ENCODE measurements around the gene GPC5. TPM values are rescaled to one million over a fixed set of nuclear protein-coding genes. Genes with fewer than 3 reads are reported as not detected.

The GPC5 gene
- total RNA-seq, 1 donor from 2014 or later: 0.17 TPM

DNA sequence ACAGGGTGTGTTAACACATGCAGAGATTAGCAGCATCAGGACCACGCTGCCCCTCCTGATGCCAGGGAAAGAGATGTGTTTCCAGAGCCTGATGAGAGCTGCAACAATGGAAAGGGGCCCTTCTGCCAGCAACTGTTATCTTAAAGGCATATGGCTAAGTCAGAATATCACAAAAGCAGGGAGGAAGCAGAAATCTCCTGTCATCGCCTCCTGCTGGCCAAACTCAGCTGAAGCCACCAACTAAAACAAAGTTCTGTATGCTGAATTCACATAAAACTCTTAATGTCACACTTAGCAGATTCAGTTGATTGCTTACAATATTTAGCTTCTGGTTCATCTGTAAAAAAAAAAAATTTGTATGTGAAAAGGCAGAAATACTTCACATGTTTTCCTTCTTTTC is 178.2 kb downstream of the GPC5 start:
- Histone ChIP-seq H3K27me3 (ENCODE audit: control insufficient read depth, insufficient read depth, low read length) (no peaks in the 10 kb centered on the region), H3K36me3 (ENCODE audit: control insufficient read depth, insufficient read depth, low read length) (no peaks in the 10 kb centered on the region), H3K4me3 (ENCODE audit: low read depth, low read length) (no peak overlapping the region)
- DNase-seq (ENCODE audit: low read depth): no peak
- TF ChIP-seq, protein P1, sequence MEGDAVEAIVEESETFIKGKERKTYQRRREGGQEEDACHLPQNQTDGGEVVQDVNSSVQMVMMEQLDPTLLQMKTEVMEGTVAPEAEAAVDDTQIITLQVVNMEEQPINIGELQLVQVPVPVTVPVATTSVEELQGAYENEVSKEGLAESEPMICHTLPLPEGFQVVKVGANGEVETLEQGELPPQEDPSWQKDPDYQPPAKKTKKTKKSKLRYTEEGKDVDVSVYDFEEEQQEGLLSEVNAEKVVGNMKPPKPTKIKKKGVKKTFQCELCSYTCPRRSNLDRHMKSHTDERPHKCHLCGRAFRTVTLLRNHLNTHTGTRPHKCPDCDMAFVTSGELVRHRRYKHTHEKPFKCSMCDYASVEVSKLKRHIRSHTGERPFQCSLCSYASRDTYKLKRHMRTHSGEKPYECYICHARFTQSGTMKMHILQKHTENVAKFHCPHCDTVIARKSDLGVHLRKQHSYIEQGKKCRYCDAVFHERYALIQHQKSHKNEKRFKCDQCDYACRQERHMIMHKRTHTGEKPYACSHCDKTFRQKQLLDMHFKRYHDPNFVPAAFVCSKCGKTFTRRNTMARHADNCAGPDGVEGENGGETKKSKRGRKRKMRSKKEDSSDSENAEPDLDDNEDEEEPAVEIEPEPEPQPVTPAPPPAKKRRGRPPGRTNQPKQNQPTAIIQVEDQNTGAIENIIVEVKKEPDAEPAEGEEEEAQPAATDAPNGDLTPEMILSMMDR (IDR thresholded peaks at IDR 0.05; ENCODE audit: insufficient read depth, low read length, poor library complexity, severe bottlenecking): peak; percentile 28

DNA sequence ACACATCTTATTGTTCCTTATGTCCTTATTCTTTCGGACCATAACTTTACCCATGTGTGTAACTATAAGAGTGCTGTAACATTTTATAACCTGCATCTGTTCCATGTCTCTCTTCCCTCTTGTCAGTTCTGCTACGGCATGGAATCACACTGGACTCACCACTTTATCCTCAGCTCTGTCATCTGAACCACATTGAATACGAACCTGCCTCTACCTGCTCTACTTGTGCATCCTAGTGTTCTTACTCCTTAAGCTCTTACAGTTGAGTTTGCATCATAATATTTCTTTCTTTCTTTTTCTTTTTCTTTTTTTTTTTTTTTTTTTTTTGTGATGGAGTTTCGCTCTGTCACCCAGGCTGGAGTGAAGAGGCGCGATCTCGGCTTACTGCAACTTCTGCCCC is 180.9 kb downstream of the GPC5 start:
- DNase-seq (ENCODE audit: low read depth): no peak
- TF ChIP-seq, protein P1 (IDR thresholded peaks at IDR 0.05; ENCODE audit: insufficient read depth, low read length, poor library complexity, severe bottlenecking): no peak
- H3K27me3 ChIP-seq (ENCODE audit: control insufficient read depth, insufficient read depth, low read length): no peaks in the 10 kb centered on the region
- no peaks in the 10 kb centered on the region for H3K36me3 ChIP-seq (ENCODE audit: control insufficient read depth, insufficient read depth, low read length)
- no peak overlapping the region for H3K4me3 ChIP-seq (ENCODE audit: low read depth, low read length)

GRCh38 chr13:91580749-91581148 is 182.3 kb downstream of the GPC5 start:
- TF ChIP-seq, protein P1 (IDR thresholded peaks at IDR 0.05; ENCODE audit: insufficient read depth, low read length, poor library complexity, severe bottlenecking): no peak
- H3K27me3 ChIP-seq (ENCODE audit: control insufficient read depth, insufficient read depth, low read length): no peaks in the 10 kb centered on the region
- no peaks in the 10 kb centered on the region for H3K36me3 ChIP-seq (ENCODE audit: control insufficient read depth, insufficient read depth, low read length)
- H3K4me3 ChIP-seq (ENCODE audit: low read depth, low read length): no peak overlapping the region
- no peak for DNase-seq (ENCODE audit: low read depth)

DNA sequence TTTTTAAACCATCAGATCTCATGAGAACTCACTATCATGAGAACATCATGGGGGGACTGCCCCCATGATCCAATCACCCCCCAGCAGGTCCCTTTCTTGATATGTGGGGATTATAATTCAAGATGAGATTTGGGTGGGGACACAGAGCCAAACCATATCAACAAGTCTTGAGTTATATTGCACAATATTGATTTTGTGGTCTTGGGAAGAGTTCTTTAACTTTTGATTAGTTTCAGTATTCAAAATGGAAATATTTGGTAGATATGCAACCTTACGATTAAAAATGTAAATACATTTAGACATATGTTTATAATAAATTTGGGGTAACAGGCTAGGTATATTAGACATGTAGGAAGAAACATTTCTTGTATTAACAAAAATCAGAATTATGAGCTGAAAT is 188.2 kb downstream of the GPC5 start:
- no peaks in the 10 kb centered on the region for H3K27me3 ChIP-seq (ENCODE audit: control insufficient read depth, insufficient read depth, low read length)
- no peak for DNase-seq (ENCODE audit: low read depth)
- TF ChIP-seq, protein P1 (IDR thresholded peaks at IDR 0.05; ENCODE audit: insufficient read depth, low read length, poor library complexity, severe bottlenecking): no peak
- no peaks in the 10 kb centered on the region for H3K36me3 ChIP-seq (ENCODE audit: control insufficient read depth, insufficient read depth, low read length)
- no peak overlapping the region for H3K4me3 ChIP-seq (ENCODE audit: low read depth, low read length)

- no peak for DNase-seq (ENCODE audit: low read depth)
- Histone ChIP-seq H3K27me3 (ENCODE audit: control insufficient read depth, insufficient read depth, low read length) (no peaks in the 10 kb centered on the region), H3K36me3 (ENCODE audit: control insufficient read depth, insufficient read depth, low read length) (no peaks in the 10 kb centered on the region), H3K4me3 (ENCODE audit: low read depth, low read length) (no peak overlapping the region)
- TF ChIP-seq, protein P1 (IDR thresholded peaks at IDR 0.05; ENCODE audit: insufficient read depth, low read length, poor library complexity, severe bottlenecking): no peak
These were observed 190.1 kb downstream of the GPC5 start for GRCh38 chr13:91588541-91588940.
